CD4-positive, CD25-positive, alpha-beta regulatory T cell (primary cell): ENCODE results near the gene SLC6A12. TPM values are rescaled to one million over a fixed set of nuclear protein-coding genes. Genes with fewer than 3 reads are reported as not detected.

ENCODE experiments used
- ATAC-seq, 2 donors: fragments of 150-1000 bp; cut with Tn5 transposase; one replicate each; pipeline ENCODE4 v1.10.0; 2021; ENCODE audit warnings: low read depth in 2 of 2, moderate number of reproducible peaks in 2 of 2, moderate library complexity in 1 of 2
- DNase-seq, 3 donors: peaks; one replicate each; pipeline versions ENCODE4 v3.0.0 to v3.0.0-alpha.2; 2012 to 2022; ENCODE audit warnings: mixed read lengths in 1 of 3
- H3K27ac ChIP-seq: one replicate; pipeline ENCODE4 v1.7.0; 2013; ENCODE audit warnings: mild to moderate bottlenecking, low read length; ENCODE audit not compliant: insufficient read depth, poor library complexity, severe bottlenecking
- H3K27me3 ChIP-seq: one replicate; pipeline ENCODE4 v1.7.0; 2013; ENCODE audit warnings: low read length; ENCODE audit not compliant: control insufficient read depth, insufficient read depth
- H3K36me3 ChIP-seq: one replicate; pipeline ENCODE4 v1.7.0; 2013; ENCODE audit warnings: mild to moderate bottlenecking, low read length, moderate library complexity; ENCODE audit not compliant: control insufficient read depth, insufficient read depth
- H3K4me1 ChIP-seq: 2 replicates; pipeline ENCODE4 v1.7.0; 2013; ENCODE audit warnings: mild to moderate bottlenecking, low read length; ENCODE audit not compliant: insufficient read depth, control insufficient read depth, poor library complexity, severe bottlenecking
- H3K4me3 ChIP-seq: one replicate; pipeline ENCODE4 v1.7.0; 2013; ENCODE audit warnings: low read depth, mild to moderate bottlenecking, low read length, moderate library complexity
- H3K9me3 ChIP-seq, 2 experiments: 1 replicate in 1 of 2; 2 replicates in 1 of 2; pipeline ENCODE4 v1.7.0; 2013; ENCODE audit warnings: low read length in 2 of 2, mild to moderate bottlenecking in 1 of 2, moderate library complexity in 1 of 2; ENCODE audit not compliant: control insufficient read depth in 2 of 2
- H3K27ac Mint-ChIP-seq, 3 donors: one replicate each; pipeline ENCODE4 v1.8.0; 2020 to 2022; ENCODE audit warnings: mild to moderate bottlenecking in 3 of 3, mixed read lengths in 3 of 3, moderate library complexity in 2 of 3
- H3K27me3 Mint-ChIP-seq: one replicate; pipeline ENCODE4 v1.8.0; 2022; ENCODE audit warnings: mild to moderate bottlenecking, mixed read lengths
- H3K36me3 Mint-ChIP-seq: one replicate; pipeline ENCODE4 v1.8.0; 2020; ENCODE audit warnings: mixed read lengths
- H3K4me1 Mint-ChIP-seq, 4 donors: one replicate each; pipeline ENCODE4 v1.8.0; 2020 to 2022; ENCODE audit warnings: mixed read lengths in 4 of 4, mild to moderate bottlenecking in 1 of 4
- H3K4me3 Mint-ChIP-seq, 4 donors: one replicate each; pipeline ENCODE4 v1.8.0; 2020 to 2022; ENCODE audit warnings: mild to moderate bottlenecking in 4 of 4, mixed read lengths in 4 of 4, moderate library complexity in 3 of 4
- H3K9me3 Mint-ChIP-seq, 7 donors: one replicate each; pipeline ENCODE4 v1.8.0; 2020 to 2022; ENCODE audit warnings: mixed read lengths in 7 of 7, mild to moderate bottlenecking in 3 of 7, moderate library complexity in 2 of 7
- polyA plus RNA-seq, 4 donors: library from polyadenylated mRNA; unstranded; fragments of 300-500 nt; fragmentation: Illumina TruSeq; gene quantifications; one replicate each; pipeline ENCODE4 v1.2.3, GENCODE V29; 2021
- total RNA-seq: library from RNA; stranded (reverse); gene quantifications from one replicate; pipeline ENCODE4 v1.2.3, GENCODE V29; 2022

The SLC6A12 gene
- total and polyA plus RNA-seq, 5 donors from 2014 or later: not detected

GRCh38 chr12:254912-255311 is 41.0 kb upstream of the SLC6A12 start:
- H3K27ac Mint-ChIP-seq: no peak overlapping the region
- DNase-seq: no peak
- peaks cover 24% of the 10 kb centered on the region for H3K27me3 Mint-ChIP-seq

GRCh38 chr12:254039-254438 is 40.1 kb upstream of the SLC6A12 start:
- Mint-ChIP-seq H3K27ac (no peak overlapping the region), H3K36me3 (peaks cover 4% of the 10 kb centered on the region), H3K4me3 (no peak overlapping the region), H3K27me3 (peaks cover 24% of the 10 kb centered on the region), H3K4me1 (no peaks in the 10 kb centered on the region), H3K9me3 (peaks cover 0 to 3% (median 0%) of the 10 kb centered on the region in 7 donors)
- DNase-seq (no peak), ATAC-seq (no peak)
- H3K4me1 ChIP-seq: no peaks in the 10 kb centered on the region
- H3K36me3 ChIP-seq: no peaks in the 10 kb centered on the region
- no peak overlapping the region for H3K4me3 ChIP-seq
- no peaks in the 10 kb centered on the region for H3K9me3 ChIP-seq
- H3K27me3 ChIP-seq: no peaks in the 10 kb centered on the region
- no peak overlapping the region for H3K27ac ChIP-seq

More at GRCh38 chr12:254912-255311, 41.0 kb upstream of the SLC6A12 start:
- H3K36me3 ChIP-seq: no peaks in the 10 kb centered on the region
- Mint-ChIP-seq H3K4me1 (no peaks in the 10 kb centered on the region), H3K36me3 (peaks cover 4% of the 10 kb centered on the region), H3K4me3 (no peak overlapping the region), H3K9me3 (peaks cover 0 to 1% (median 0%) of the 10 kb centered on the region in 7 donors)
- H3K4me3 ChIP-seq: no peak overlapping the region
- H3K4me1 ChIP-seq: no peaks in the 10 kb centered on the region
- H3K27ac ChIP-seq: no peak overlapping the region
- no peak for ATAC-seq
- peaks cover 4% of the 10 kb centered on the region for H3K27me3 ChIP-seq
- no peaks in the 10 kb centered on the region for H3K9me3 ChIP-seq

GRCh38 chr12:253116-253831 is 39.3 kb upstream of the SLC6A12 start:
- ATAC-seq (no peak), DNase-seq (no peak)
- H3K27me3 Mint-ChIP-seq: peaks cover 27% of the 10 kb centered on the region
- no peaks in the 10 kb centered on the region for H3K36me3 ChIP-seq
- H3K9me3 ChIP-seq: peaks cover 2 to 6% of the 10 kb centered on the region in 2 experiments
- H3K27ac Mint-ChIP-seq: no peak overlapping the region
- no peak overlapping the region for H3K4me3 ChIP-seq
- no peak overlapping the region for H3K4me3 Mint-ChIP-seq
- peaks cover 0 to 4% (median 0%) of the 10 kb centered on the region in 7 donors for H3K9me3 Mint-ChIP-seq
- H3K4me1 Mint-ChIP-seq: no peaks in the 10 kb centered on the region
- H3K36me3 Mint-ChIP-seq: peaks cover 4% of the 10 kb centered on the region
- H3K4me1 ChIP-seq: no peaks in the 10 kb centered on the region
- H3K27ac ChIP-seq: no peak overlapping the region
- no peaks in the 10 kb centered on the region for H3K27me3 ChIP-seq

- no peak for ATAC-seq
- no peaks in the 10 kb centered on the region for H3K4me1 ChIP-seq
- Mint-ChIP-seq H3K27ac (no peak overlapping the region), H3K9me3 (peaks cover 0 to 7% (median 0%) of the 10 kb centered on the region in 7 donors), H3K36me3 (peaks cover 4% of the 10 kb centered on the region), H3K27me3 (peaks cover 24% of the 10 kb centered on the region), H3K4me1 (no peaks in the 10 kb centered on the region), H3K4me3 (no peak overlapping the region)
- H3K9me3 ChIP-seq: peaks cover 9 to 11% of the 10 kb centered on the region in 2 experiments
- no peak overlapping the region for H3K4me3 ChIP-seq
- H3K36me3 ChIP-seq: no peaks in the 10 kb centered on the region
- H3K27me3 ChIP-seq: no peaks in the 10 kb centered on the region
- no peak overlapping the region for H3K27ac ChIP-seq
- no peak for DNase-seq
These were observed 38.7 kb upstream of the SLC6A12 start for GRCh38 chr12:252636-253035.

- Mint-ChIP-seq H3K4me3 (no peak overlapping the region), H3K36me3 (peaks cover 4% of the 10 kb centered on the region), H3K27me3 (peaks cover 12% of the 10 kb centered on the region), H3K27ac (no peak overlapping the region), H3K4me1 (no peaks in the 10 kb centered on the region), H3K9me3 (peaks cover 0 to 12% (median 10%) of the 10 kb centered on the region in 7 donors)
- Histone ChIP-seq H3K9me3 (peaks cover 21 to 22% of the 10 kb centered on the region in 2 experiments), H3K36me3 (no peaks in the 10 kb centered on the region), H3K4me3 (no peak overlapping the region), H3K27ac (no peak overlapping the region), H3K4me1 (no peaks in the 10 kb centered on the region), H3K27me3 (peaks cover 4% of the 10 kb centered on the region)
- DNase-seq (no peak), ATAC-seq (no peak)
These were observed 33.3 kb upstream of the SLC6A12 start for GRCh38 chr12:247271-247670.

- no peak overlapping the region for H3K27ac ChIP-seq
- H3K4me1 Mint-ChIP-seq: no peaks in the 10 kb centered on the region
- DNase-seq (no peak), ATAC-seq (no peak)
- H3K27me3 ChIP-seq: peaks cover 4% of the 10 kb centered on the region
- no peaks in the 10 kb centered on the region for H3K4me1 ChIP-seq
- peaks cover 0 to 14% (median 8%) of the 10 kb centered on the region in 7 donors for H3K9me3 Mint-ChIP-seq
- H3K27me3 Mint-ChIP-seq: peaks cover 5% of the 10 kb centered on the region
- no peaks in the 10 kb centered on the region for H3K36me3 ChIP-seq
- no peak overlapping the region for H3K4me3 ChIP-seq
- H3K36me3 Mint-ChIP-seq: peaks cover 4% of the 10 kb centered on the region
- H3K4me3 Mint-ChIP-seq: no peak overlapping the region
- no peak overlapping the region for H3K27ac Mint-ChIP-seq
- peaks cover 17 to 21% of the 10 kb centered on the region in 2 experiments for H3K9me3 ChIP-seq
These were observed 29.4 kb upstream of the SLC6A12 start for GRCh38 chr12:243381-243780.

- H3K9me3 Mint-ChIP-seq: peaks cover 0 to 14% (median 5%) of the 10 kb centered on the region in 7 donors
- Histone ChIP-seq H3K4me3 (no peak overlapping the region), H3K27ac (no peak overlapping the region), H3K4me1 (no peaks in the 10 kb centered on the region), H3K9me3 (peaks cover 10 to 12% of the 10 kb centered on the region in 2 experiments), H3K27me3 (peaks cover 4% of the 10 kb centered on the region), H3K36me3 (no peaks in the 10 kb centered on the region)
- no peaks in the 10 kb centered on the region for H3K4me1 Mint-ChIP-seq
- no peak for ATAC-seq
- peaks cover 4% of the 10 kb centered on the region for H3K36me3 Mint-ChIP-seq
- H3K27ac Mint-ChIP-seq: no peak overlapping the region
- no peak overlapping the region for H3K4me3 Mint-ChIP-seq
- DNase-seq: no peak
- no peaks in the 10 kb centered on the region for H3K27me3 Mint-ChIP-seq
These were observed 28.5 kb upstream of the SLC6A12 start for GRCh38 chr12:242496-242895.

GRCh38 chr12:241266-241665 is 27.3 kb upstream of the SLC6A12 start:
- Histone ChIP-seq H3K27me3 (peaks cover 4% of the 10 kb centered on the region), H3K4me3 (no peak overlapping the region), H3K36me3 (no peaks in the 10 kb centered on the region), H3K4me1 (no peaks in the 10 kb centered on the region), H3K9me3 (peaks cover 1 to 7% of the 10 kb centered on the region in 2 experiments), H3K27ac (no peak overlapping the region)
- no peak overlapping the region for H3K27ac Mint-ChIP-seq
- no peak for DNase-seq
- peaks cover 0 to 11% (median 5%) of the 10 kb centered on the region in 7 donors for H3K9me3 Mint-ChIP-seq
- H3K27me3 Mint-ChIP-seq: no peaks in the 10 kb centered on the region
- H3K36me3 Mint-ChIP-seq: peaks cover 4% of the 10 kb centered on the region
- no peak overlapping the region for H3K4me3 Mint-ChIP-seq
- no peaks in the 10 kb centered on the region for H3K4me1 Mint-ChIP-seq
- ATAC-seq: no peak
